ES-I3 (cell line): ENCODE results near the gene STKLD1.
"Not testable (repeated sequence)": the region's sequence is repeated elsewhere in the genome, so short reads cannot be mapped to it uniquely, and the experiment has no call there.

Source experiments
- H3K36me3 ChIP-seq: 2 replicates; pipeline ENCODE4 v1.6.1; 2013; ENCODE audit warnings: mild to moderate bottlenecking, low read length, control low read depth, moderate library complexity; ENCODE audit not compliant: insufficient read depth
- H3K4me1 ChIP-seq: 2 replicates; pipeline ENCODE4 v1.6.1; 2013; ENCODE audit warnings: mild to moderate bottlenecking, control low read depth, low read length; ENCODE audit not compliant: insufficient read depth
- H3K9ac ChIP-seq: 2 replicates; pipeline ENCODE4 v1.6.1; 2013; ENCODE audit warnings: low read depth, mild to moderate bottlenecking, low read length, moderate library complexity
- H3K9me3 ChIP-seq: 2 replicates; pipeline ENCODE4 v1.6.1; 2013; ENCODE audit warnings: mild to moderate bottlenecking, low read length, moderate library complexity; ENCODE audit not compliant: control insufficient read depth, insufficient read depth

The STKLD1 gene

GRCh38 chr9:133378408-133378962 is 2.3 kb downstream of the STKLD1 start:
- H3K9me3 ChIP-seq: no peaks in the 10 kb centered on the region
- no peak overlapping the region for H3K9ac ChIP-seq
- H3K4me1 ChIP-seq: no peaks in the 10 kb centered on the region

GRCh38 chr9:133379153-133380086 is 3.3 kb downstream of the STKLD1 start:
- Histone ChIP-seq H3K9me3 (no peaks in the 10 kb centered on the region), H3K4me1 (no peaks in the 10 kb centered on the region), H3K9ac (no peak overlapping the region), H3K36me3 (no peaks in the 10 kb centered on the region)

More at GRCh38 chr9:133378408-133378962, 2.3 kb downstream of the STKLD1 start:
- H3K36me3 ChIP-seq: no peaks in the 10 kb centered on the region

GRCh38 chr9:133380734-133381133 is 4.6 kb downstream of the STKLD1 start:
- no peaks in the 10 kb centered on the region for H3K4me1 ChIP-seq
- H3K9me3 ChIP-seq: no peaks in the 10 kb centered on the region
- H3K9ac ChIP-seq: no peak overlapping the region
- no peaks in the 10 kb centered on the region for H3K36me3 ChIP-seq

DNA sequence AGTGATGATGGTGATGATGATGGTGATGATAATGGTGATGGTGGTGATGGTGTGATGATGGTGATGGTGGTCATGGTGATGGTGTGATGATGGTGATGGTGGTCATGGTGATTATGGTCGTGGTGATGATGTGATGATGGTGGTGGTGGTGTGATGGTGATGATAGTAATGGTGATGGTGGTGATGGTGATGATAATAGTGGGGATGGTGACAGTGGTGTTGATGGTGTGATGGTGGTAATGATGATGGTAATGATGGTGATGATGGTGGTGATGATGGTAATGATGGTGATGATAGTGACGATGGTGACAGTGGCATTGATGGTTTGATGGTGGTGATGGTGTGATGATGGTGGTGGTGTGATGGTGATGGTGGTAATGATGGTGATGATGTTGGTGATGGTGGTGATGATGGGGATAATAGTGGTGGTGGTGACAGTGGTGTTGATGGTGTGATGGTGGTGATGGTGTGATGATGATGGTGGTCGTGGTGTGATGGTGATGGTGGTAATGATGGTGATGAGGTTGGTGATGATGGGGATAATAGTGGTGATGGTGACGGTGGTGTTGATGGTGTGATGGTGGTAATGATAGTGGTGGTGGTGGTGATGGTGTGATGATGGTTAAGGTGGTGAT is 6.5 kb downstream of the STKLD1 start:
- Histone ChIP-seq H3K9ac (no peak overlapping the region), H3K4me1 (no peaks in the 10 kb centered on the region), H3K9me3 (no peaks in the 10 kb centered on the region), H3K36me3 (no peaks in the 10 kb centered on the region)

GRCh38 chr9:133383438-133383837 is 7.3 kb downstream of the STKLD1 start:
- H3K4me1 ChIP-seq: no peaks in the 10 kb centered on the region
- no peaks in the 10 kb centered on the region for H3K9me3 ChIP-seq
- no peaks in the 10 kb centered on the region for H3K36me3 ChIP-seq
- no peak overlapping the region for H3K9ac ChIP-seq

DNA sequence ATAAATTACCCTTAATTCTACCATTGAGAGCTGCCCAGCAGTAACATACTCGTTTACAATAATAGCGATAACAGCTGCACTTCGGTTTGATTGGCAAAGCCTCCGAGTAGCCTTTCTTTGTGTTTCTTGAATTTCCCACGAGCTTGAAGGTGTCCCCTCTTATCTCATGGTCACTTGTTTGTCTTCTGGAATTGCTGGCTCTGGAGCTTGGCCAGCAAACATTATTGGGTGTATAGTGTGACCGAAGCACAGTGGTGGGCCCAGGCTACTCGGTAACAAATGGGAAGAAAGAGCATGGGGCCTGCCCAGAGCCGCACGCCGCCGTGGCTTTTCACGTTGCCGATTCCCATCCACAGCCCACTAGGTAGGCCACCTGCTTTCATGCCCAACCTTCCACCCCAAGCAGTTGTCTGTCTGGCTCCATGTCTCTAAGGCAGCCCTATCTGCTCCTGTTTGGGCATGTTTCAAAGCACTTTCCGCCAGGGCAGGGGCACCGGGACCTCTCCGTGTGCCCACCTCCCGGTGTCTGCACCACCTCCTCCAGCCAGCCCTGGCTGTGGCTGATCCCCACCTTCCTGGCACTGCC is 8.7 kb downstream of the STKLD1 start:
- Histone ChIP-seq H3K36me3 (no peaks in the 10 kb centered on the region), H3K9me3 (no peaks in the 10 kb centered on the region), H3K9ac (no peak overlapping the region), H3K4me1 (no peaks in the 10 kb centered on the region)

- no peak overlapping the region for H3K9ac ChIP-seq
- no peaks in the 10 kb centered on the region for H3K36me3 ChIP-seq
- no peaks in the 10 kb centered on the region for H3K4me1 ChIP-seq
- no peaks in the 10 kb centered on the region for H3K9me3 ChIP-seq
These were observed 9.3 kb downstream of the STKLD1 start for GRCh38 chr9:133385452-133385851.

GRCh38 chr9:133386338-133386737 is 10.2 kb downstream of the STKLD1 start:
- no peaks in the 10 kb centered on the region for H3K4me1 ChIP-seq
- H3K9ac ChIP-seq: no peak overlapping the region

DNA sequence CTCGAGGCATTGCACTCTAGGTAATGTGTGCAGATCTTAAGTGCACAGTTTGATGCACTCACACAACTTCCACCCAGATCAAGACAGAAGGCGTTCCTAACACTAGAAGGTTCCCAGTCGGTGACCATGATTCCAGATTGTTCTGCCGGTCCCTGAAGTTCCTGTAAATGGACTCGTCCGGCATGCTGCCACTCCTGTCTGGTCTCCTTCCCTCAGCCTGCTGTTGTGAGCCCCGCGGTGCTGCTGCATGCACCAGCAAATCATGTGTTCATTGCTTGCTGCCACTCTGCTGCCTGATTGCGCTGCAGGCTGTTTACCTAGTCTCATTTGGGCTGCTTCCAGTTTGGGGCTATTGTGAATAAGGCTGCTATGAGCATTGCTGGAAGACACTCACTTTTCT is 11.5 kb downstream of the STKLD1 start:
- H3K9me3 ChIP-seq: no peaks in the 10 kb centered on the region
- H3K9ac ChIP-seq: no peak overlapping the region
- no peaks in the 10 kb centered on the region for H3K4me1 ChIP-seq
- no peaks in the 10 kb centered on the region for H3K36me3 ChIP-seq

More at GRCh38 chr9:133386338-133386737, 10.2 kb downstream of the STKLD1 start:
- Histone ChIP-seq H3K9me3 (no peaks in the 10 kb centered on the region), H3K36me3 (no peaks in the 10 kb centered on the region)

GRCh38 chr9:133389025-133389557 is 12.9 kb downstream of the STKLD1 start:
- H3K9me3 ChIP-seq: no peaks in the 10 kb centered on the region
- no peak overlapping the region for H3K9ac ChIP-seq
- H3K36me3 ChIP-seq: no peaks in the 10 kb centered on the region
- H3K4me1 ChIP-seq: no peaks in the 10 kb centered on the region

GRCh38 chr9:133389562-133389961 is 13.4 kb downstream of the STKLD1 start:
- no peak overlapping the region for H3K9ac ChIP-seq
- no peaks in the 10 kb centered on the region for H3K36me3 ChIP-seq
- no peaks in the 10 kb centered on the region for H3K9me3 ChIP-seq
- H3K4me1 ChIP-seq: no peaks in the 10 kb centered on the region

DNA sequence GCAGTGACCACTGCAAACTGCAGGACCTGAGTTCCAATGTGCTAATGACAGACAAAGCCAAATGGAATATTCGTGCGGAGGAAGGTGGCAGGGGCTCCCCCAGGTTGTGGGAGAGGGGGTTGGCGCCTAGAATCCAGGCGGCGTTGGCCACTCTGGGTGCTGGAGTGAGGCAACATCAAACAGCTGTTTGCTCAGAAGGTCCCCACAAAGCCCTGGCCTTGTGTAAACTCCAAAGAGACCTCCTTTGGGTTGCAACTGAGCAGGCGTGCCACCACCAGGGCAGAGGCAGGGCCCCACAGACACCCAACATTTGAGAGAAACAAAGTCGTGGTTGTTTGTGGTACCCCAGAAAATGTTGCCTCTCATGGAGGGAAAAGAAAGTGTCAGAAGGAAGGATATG is 14.5 kb downstream of the STKLD1 start:
- no peak overlapping the region for H3K9ac ChIP-seq
- no peaks in the 10 kb centered on the region for H3K4me1 ChIP-seq
- no peaks in the 10 kb centered on the region for H3K9me3 ChIP-seq
- no peaks in the 10 kb centered on the region for H3K36me3 ChIP-seq

DNA sequence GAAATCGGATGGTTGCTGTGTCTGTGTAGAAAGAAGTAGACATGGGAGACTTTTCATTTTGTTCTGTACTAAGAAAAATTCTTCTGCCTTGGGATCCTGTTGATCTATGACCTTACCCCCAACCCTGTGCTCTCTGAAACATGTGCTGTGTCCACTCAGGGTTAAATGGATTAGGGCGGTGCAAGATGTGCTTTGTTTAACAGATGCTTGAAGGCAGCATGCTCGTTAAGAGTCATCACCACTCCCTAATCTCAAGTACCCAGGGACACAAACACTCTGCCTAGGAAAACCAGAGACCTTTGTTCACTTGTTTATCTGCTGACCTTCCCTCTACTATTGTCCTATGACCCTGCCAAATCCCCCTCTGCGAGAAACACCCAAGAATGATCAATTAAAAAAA is 15.3 kb downstream of the STKLD1 start:
- not testable (repeated sequence) for H3K36me3 ChIP-seq, H3K9ac ChIP-seq, H3K4me1 ChIP-seq

GRCh38 chr9:133392308-133392707 is 16.1 kb downstream of the STKLD1 start:
- not testable (repeated sequence) for H3K9ac ChIP-seq, H3K9me3 ChIP-seq, H3K4me1 ChIP-seq, H3K36me3 ChIP-seq

More for the DNA sequence above, 15.3 kb downstream of the STKLD1 start:
- H3K9me3 ChIP-seq: not testable (repeated sequence)
